Measurements from ENCODE around the gene RAI14.

DNA sequence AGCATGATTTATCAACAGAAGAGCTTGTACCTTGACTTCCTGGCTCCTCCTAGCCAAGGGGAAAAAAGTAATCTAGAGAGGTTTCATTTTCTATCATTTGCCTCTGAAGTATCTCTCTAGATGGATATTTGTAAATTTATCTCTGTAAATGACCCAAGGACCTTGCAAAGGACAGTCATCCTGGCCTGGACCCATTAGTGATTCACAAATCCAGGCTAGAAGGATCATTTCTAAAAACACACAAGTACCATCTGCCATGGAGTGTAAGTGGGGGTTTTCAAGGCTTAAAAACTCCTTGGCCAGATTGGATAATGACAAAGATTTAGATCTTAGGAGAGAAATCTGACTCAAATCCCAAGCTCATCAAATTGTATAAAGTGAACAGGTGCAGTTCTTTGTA, 190.9 kb downstream of the RAI14 start:
- TF ChIP-seq POLR2A (IDR thresholded peaks at IDR 0.05): no peak
- TF ChIP-seq, protein P1, sequence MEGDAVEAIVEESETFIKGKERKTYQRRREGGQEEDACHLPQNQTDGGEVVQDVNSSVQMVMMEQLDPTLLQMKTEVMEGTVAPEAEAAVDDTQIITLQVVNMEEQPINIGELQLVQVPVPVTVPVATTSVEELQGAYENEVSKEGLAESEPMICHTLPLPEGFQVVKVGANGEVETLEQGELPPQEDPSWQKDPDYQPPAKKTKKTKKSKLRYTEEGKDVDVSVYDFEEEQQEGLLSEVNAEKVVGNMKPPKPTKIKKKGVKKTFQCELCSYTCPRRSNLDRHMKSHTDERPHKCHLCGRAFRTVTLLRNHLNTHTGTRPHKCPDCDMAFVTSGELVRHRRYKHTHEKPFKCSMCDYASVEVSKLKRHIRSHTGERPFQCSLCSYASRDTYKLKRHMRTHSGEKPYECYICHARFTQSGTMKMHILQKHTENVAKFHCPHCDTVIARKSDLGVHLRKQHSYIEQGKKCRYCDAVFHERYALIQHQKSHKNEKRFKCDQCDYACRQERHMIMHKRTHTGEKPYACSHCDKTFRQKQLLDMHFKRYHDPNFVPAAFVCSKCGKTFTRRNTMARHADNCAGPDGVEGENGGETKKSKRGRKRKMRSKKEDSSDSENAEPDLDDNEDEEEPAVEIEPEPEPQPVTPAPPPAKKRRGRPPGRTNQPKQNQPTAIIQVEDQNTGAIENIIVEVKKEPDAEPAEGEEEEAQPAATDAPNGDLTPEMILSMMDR (IDR thresholded peaks at IDR 0.05): no peak

Data from heart left ventricle (tissue), 13 donors.